Regular cardiac myocyte (primary cell): ENCODE results near the gene HLA-DPB1. TPM values are rescaled to one million over a fixed set of nuclear protein-coding genes. Genes with fewer than 3 reads are reported as not detected.

Experiments
- total RNA-seq: library from RNA; depleted of rRNA; stranded (reverse); fragments of >200 nt; gene quantifications from 2 replicates; pipeline ENCODE4 v1.2.3, GENCODE V29; 2014

HLA-DPB1 gene
- total RNA-seq: 22.3 and 26.8 TPM in 2 replicates

DNA sequence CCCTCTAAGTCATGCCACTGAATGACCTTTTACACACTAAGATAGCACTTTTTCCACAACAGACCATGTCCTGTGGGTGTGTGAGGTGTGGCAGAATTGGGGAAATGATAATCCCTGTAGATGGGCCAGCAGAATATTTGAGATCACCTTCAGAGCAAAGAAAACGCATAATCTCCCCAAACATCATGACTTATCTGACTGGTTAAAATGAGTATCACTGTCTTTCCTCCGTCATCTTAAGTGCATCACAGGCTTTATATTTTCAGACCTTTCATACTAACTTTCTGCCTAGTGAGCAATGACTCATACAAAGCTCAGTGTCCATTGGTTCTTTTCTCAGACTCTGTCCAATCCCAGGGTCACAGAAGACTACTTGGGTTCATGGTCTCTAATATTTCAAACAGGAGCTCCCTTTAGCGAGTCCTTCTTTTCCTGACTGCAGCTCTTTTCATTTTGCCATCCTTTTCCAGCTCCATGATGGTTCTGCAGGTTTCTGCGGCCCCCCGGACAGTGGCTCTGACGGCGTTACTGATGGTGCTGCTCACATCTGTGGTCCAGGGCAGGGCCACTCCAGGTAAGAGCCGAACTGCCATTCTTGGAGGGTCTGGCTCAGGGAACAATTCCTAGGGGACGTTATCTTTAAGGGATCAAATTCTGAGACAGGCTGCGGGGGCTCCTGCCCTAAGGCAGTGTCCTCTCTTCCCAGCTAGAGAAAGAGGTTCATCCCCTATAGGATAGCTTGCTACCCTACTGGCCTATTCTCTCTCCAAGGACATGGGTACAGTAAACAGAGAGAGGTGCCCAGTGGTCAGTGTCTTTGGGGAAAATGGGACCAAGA, at the start of gene HLA-DPB1:
Gene HLA-DPB1, plus strand, starts transcription at position 423 of the 838 bp plus-strand sequence. Its CDS starts 52 bp downstream, at position 475.

GRCh38 chr6:33073431-33073871, 2.3 kb upstream of the HLA-DPB1 start, which contains the start of gene HLA-DPA1:
Gene HLA-DPA1, minus strand, starts transcription at chr6:33073649.

Other genes with a start within 250 kb of the HLA-DPB1 start
- 10.4 and 22.6 TPM in 2 replicates for gene TAP2, start 237.3 kb upstream of the HLA-DPB1 start, total RNA-seq
- gene PSMB8, start 231.9 kb upstream of the HLA-DPB1 start, total RNA-seq: 29.0 and 54.6 TPM in 2 replicates
- gene TAP1, start 222.3 kb upstream of the HLA-DPB1 start, total RNA-seq: 62.0 and 68.2 TPM in 2 replicates
- 35.2 and 52.9 TPM in 2 replicates for gene PSMB9, start 221.8 kb upstream of the HLA-DPB1 start, total RNA-seq
- under 0.01 and 1.4 TPM in 2 replicates for gene HLA-DMB, start 135.0 kb upstream of the HLA-DPB1 start, total RNA-seq
- 2.1 and 6.2 TPM in 2 replicates for gene HLA-DMA, start 122.9 kb upstream of the HLA-DPB1 start, total RNA-seq
- 63.7 and 73.2 TPM in 2 replicates for gene BRD2, start 107.4 kb upstream of the HLA-DPB1 start, total RNA-seq
- not detected in 2 replicates for gene HLA-DOA, start 66.4 kb upstream of the HLA-DPB1 start, total RNA-seq
- 1.9 and 2.8 TPM in 2 replicates for gene HLA-DPA1, start 2.3 kb upstream of the HLA-DPB1 start, total RNA-seq
- gene COL11A2, start 116.5 kb downstream of the HLA-DPB1 start, total RNA-seq: 0.19 and 0.56 TPM in 2 replicates
- gene RXRB, start 124.7 kb downstream of the HLA-DPB1 start, total RNA-seq: 22.8 and 23.8 TPM in 2 replicates
- 145 and 250 TPM in 2 replicates for gene SLC39A7, start 124.9 kb downstream of the HLA-DPB1 start, total RNA-seq
- gene HSD17B8, start 128.7 kb downstream of the HLA-DPB1 start, total RNA-seq: 4.6 and 9.0 TPM in 2 replicates
- 22.8 TPM in 2 replicates for gene RING1, start 132.5 kb downstream of the HLA-DPB1 start, total RNA-seq
- gene VPS52, start 195.9 kb downstream of the HLA-DPB1 start, total RNA-seq: 33.8 and 34.1 TPM in 2 replicates
- 3,557 and 4,080 TPM in 2 replicates for gene RPS18, start 196.1 kb downstream of the HLA-DPB1 start, total RNA-seq
- 1.5 and 2.5 TPM in 2 replicates for gene B3GALT4, start 201.1 kb downstream of the HLA-DPB1 start, total RNA-seq
- gene WDR46, start 213.2 kb downstream of the HLA-DPB1 start, total RNA-seq: 106 and 132 TPM in 2 replicates
- 49.3 and 78.0 TPM in 2 replicates for gene PFDN6, start 213.6 kb downstream of the HLA-DPB1 start, total RNA-seq
- gene RGL2, start 223.0 kb downstream of the HLA-DPB1 start, total RNA-seq: 17.5 and 20.1 TPM in 2 replicates
- gene TAPBP, start 238.1 kb downstream of the HLA-DPB1 start, total RNA-seq: 29.5 and 50.7 TPM in 2 replicates
- gene ZBTB22, start 241.8 kb downstream of the HLA-DPB1 start, total RNA-seq: 11.9 and 20.0 TPM in 2 replicates
- gene DAXX, start 247.0 kb downstream of the HLA-DPB1 start, total RNA-seq: 37.8 and 57.7 TPM in 2 replicates